LoVo (cell line): ENCODE results near the gene MSRB3.

Source experiments
- DNase-seq: peaks from one replicate; pipeline ENCODE4 v3.0.0-alpha.2; 2016; ENCODE audit warnings: low spot score

The MSRB3 gene

DNA sequence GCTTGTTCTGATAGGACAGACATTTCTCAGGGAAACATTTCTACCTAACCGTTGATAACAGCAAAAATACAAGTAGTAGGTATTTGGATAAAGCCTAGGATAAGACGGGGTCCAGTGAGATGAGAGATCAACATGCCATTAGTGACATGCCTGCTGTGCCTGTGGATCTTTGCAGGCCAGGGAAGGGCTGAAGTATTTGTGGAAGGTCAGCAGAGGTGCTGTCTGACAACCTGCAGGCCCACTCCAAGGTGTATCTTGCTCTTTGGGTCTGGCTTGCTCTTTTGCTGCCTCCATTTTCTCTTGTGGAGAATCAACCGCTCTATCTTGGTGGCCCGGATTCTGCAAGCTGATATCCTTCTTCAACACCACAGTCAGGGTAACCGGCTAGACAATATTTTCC, 46.7 kb downstream of the MSRB3 start:
- no peak for DNase-seq

- DNase-seq, result no peak
Measured at GRCh38 chr12:65326616-65327015, 48.1 kb downstream of the MSRB3 start.

DNA sequence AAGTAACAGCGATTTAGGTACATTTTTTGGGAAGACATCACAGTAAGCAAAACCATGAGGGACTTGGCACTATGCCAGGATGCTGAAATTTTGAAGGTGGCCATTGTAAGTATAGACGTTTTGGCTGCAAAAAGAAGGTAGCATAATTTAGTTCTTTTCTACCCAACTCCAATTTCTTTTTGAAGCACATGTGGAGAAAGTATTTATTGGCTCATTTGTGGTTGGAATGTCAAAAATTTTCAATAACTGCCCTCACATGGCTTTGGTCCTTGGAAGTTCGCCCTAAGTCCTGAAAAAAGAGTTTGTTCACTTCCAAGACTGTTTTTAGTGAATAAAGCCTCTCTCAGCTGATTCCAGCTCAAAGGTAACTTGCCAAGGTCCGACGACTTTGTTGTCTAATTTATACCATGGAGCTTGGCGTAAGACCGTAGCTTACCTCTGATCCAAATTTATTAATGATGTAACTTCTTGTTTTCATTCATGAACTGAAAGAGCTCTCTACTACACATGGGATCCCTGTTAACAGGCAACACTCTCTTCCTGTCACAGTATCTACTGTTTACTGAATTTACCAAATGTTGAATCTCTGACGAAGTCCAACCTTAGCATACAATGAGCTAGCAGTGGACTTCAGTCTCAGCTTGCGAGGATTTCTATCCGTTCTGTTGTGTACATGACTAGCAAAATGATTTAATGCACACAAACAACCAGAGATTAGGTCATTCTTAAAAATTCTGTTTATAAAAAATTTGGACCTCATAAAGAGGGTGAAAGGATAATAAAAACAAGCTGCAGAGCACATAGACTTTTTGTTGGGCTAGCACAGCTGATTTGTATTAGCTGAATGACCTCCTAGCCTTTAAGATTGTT, 49.0 kb downstream of the MSRB3 start:
- no peak for DNase-seq

DNA sequence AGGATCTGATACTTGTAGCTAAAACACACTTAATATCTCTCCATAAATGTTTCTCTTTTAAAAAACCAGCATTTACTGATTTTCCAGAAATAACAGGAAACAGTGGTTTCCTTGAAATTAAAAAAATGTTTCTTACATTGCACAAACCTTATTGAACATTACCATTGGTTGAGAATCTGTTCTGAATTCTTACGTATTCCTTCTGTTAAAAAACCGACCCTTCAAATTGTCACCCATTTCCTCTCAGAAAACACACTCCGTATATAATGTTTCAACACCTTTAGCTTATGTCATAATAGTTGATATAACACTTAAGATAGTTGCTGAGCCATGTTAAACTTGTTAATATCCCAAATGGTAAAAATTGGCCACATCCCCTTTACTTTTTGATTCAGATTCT, 51.2 kb downstream of the MSRB3 start:
- no peak for DNase-seq

DNA sequence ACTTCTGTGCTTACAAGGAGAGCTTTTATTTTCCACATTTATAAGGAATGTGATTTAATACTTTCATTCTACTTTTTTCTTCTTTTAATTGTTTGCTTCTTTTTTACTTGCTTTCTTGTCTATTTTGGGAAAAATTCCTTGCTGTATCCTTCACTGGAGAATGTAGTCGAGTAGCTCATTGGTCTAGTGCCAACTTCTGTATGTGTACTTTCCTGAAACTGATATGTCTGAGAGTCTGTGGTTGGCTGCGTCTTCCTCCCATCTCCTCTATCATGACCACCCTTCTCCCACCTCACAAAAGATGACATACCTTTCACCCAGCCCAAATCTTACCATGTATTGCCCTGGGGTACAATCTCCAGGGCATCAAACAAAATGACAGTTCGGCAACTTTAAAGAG, 51.8 kb downstream of the MSRB3 start:
- DNase-seq, result no peak

GRCh38 chr12:65331456-65331855, 53.0 kb downstream of the MSRB3 start:
- DNase-seq, result no peak

- no peak for DNase-seq
Measured at GRCh38 chr12:65333649-65334048, 55.2 kb downstream of the MSRB3 start.

DNA sequence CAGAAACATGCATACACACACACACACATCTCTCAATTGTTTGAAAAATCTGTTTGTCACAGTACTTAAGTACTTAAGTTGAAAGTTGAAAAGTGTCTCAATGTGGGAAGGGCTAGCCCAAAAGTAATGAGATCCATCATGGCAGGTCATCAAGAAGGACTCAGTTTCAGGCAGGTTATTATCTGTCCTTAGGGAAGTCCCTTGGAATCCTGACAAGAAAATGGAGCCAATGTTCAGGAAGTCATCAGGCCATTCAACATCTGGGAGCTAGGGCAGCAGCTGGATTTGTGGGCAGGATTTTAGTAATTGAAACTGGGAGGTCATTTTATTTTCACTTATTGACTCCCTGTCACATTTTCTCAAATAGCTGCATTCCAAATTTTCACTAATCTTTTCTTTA, 56.0 kb downstream of the MSRB3 start:
- no peak for DNase-seq

GRCh38 chr12:65335021-65335714, 56.7 kb downstream of the MSRB3 start:
- no peak for DNase-seq

DNA sequence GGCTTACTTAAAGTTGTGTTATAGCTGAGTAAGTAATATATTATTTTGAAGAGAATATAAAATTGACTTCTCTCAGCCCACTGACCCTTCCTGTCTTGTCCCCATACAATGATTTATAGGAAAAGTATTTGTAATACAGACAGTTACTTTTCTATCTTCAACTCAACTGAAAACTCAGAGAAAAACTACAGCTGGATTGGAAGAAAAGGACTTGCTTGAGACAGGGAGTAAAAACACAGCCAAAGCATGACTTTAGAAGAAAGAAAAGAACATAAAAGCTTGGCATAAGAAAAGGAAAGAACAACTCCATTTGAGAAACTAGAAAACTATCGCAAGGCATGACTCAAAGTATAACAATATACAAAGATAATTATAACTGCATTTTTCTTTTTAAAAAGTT, 57.5 kb downstream of the MSRB3 start:
- no peak for DNase-seq

DNA sequence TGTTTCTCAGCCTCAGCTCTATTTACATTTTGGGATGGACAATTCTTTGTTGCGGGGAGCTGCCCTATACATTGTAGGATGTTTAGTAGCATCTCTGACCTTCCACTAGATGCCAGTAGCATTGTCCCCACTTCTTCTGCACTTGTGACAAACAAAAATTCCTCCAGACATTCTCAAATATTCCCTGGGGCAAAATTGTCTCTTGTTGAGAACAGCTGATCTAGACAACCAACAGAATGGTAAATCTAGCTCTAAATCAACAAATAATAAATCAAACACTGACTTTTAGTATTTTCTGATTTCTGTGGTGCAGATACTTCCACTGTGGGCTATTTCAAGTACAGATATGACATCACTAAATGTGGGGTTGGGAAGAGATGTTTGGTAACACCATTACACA, 60.7 kb downstream of the MSRB3 start:
- DNase-seq, result no peak

DNA sequence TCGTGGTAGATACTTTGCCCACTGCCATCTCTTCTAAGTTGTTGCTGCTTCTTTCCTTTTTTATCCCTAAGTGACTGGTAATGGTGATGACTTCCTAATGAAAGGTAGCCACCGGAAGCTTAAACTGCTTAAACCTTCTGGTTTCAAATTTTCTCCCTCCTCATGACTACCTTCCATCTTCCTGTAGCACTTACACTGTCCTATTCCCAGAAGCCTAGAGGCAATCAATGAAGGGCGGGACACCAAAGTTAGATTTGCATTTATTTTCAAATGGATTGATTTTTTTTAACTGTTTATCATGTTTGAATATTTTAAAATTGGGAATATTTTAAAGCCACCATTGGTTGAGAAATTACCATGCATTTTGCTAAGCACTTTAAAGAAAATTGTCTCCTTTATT, 64.7 kb downstream of the MSRB3 start:
- DNase-seq, result no peak

GRCh38 chr12:65343801-65344200, 65.3 kb downstream of the MSRB3 start:
- no peak for DNase-seq

DNA sequence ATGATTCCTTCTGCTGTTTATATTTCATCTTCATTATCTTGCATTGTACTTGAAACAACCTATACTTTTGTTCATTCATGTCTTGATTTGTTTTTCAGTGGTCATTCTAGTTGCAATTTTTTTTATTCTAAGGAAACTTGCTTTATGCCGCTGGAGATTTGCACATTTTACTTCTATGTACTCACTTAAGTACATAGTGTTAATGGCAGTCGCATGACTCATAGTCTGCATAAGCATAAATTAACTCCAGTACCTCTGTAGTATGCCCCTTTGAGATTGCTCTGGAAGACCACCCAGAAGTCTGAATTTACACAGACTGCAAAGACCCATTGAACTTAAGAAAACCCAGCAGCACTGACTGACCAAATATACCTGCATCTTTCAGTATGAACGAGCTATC, 77.0 kb downstream of the MSRB3 start:
- DNase-seq, result no peak

- DNase-seq, result no peak
Measured at GRCh38 chr12:65362234-65363031, 84.0 kb downstream of the MSRB3 start.

- no peak for DNase-seq
Measured at GRCh38 chr12:65364046-65364445, 85.6 kb downstream of the MSRB3 start.

DNA sequence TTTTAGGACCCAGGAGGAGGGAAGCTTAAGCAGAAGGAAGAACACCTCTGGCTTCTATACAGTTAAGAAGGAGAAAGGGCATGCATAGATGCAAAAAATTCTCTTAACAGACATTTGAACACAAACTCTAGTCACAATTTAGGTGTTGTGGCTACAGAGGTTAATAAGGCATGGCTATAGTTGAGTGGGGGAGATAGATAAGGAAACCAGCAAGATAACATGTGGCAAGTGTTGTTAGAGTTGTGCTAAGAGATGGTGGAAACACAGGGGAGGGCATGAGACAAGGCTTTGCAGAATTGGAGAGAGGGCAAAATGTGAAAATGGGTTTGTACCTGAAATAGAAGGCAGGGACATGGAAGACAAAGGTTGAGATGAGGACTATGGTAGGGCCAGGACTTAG, 88.9 kb downstream of the MSRB3 start:
- no peak for DNase-seq

DNA sequence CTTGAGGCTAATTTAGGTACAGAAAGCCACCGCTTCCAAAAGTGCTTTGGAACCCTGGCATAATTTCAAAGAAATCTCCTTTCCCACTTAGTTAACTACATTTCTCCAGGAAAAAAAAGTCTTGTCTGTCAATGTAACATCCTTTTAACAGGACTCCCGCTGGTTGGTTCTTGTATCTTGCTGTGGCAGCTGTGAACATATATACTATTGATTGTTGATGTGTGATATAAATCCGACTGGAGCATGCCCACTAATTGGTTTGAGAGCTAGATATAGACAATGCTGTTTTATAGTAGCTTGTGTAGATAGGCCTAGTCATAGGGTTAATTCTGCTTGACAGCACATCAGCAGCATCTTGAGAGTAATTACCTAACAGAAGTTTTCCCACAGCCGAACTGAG, 89.6 kb downstream of the MSRB3 start:
- no peak for DNase-seq

DNA sequence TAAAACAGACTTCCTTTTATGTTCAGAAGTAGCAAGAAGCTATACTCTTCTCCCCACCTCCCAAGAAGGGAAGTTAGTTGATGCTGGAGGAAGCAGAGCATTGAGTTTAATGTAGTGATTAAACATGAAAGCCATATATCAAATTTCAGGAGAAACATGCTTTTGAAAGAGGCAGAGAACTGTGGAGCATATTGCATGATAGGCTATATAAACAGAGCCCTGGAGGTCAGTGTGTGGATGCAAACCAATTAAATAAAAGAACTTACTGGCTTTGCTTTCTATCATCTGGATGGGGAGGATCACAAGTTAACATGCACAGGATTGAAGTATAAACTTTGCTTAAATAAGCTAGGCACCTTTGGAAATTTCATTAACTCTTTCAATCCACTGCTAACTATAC, 94.1 kb downstream of the MSRB3 start:
- DNase-seq, result no peak

DNA sequence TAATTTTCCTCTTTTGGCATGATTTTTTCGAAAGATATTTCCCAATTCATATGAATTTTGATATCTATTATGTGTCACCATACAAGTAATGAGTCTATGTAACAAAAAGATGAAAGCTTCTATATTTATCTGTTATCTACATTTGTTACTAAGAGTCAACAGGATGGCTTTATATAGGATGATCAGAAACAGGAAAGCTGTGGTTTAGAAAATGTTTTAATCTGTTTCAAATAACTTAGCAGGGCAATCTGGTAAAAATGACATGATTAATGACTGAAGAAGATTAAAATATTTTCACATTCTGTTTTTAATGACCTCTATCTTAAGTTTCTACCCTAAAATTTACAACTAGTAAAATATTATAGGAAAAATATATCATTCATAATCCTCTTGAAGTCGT, 105.8 kb downstream of the MSRB3 start:
- no peak for DNase-seq

DNA sequence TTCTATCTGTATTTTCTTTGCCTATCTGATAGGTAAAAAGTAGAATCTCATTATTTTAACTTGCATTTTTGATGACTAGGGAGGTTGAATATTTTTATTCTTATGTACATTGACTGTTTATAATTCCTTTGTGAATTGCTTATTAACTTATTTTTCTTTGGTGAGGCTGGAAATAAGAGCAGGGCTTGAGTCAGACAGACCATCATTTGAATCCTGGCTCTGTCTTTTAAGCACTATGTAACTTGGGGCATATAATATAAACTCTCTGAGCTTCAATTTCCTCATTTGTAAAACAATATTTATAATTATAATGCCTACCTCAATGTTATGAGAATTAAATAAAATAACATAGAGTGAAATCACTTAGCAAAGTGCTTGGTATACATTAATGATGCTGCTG, 108.9 kb downstream of the MSRB3 start:
- no peak for DNase-seq

DNA sequence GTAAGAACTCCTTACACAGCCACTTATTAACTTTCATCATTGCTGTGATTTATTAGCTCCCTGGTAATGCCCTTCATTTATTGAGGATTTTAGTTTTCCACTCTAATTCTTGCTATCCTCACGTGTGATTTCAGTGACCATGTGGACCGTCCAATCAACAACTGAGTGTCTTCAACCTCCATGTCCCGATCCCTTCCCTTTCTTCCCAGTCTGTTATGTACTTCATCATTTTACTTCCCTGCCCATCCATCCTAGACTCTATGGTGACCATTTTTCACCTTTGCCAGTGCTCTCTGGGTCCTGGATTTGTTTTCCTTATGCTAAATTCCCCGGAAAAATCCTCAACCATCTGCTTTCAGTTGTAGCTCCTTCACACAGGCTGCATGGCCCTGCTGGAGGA, 111.0 kb downstream of the MSRB3 start:
- DNase-seq, result no peak

- no peak for DNase-seq
Measured at GRCh38 chr12:65391711-65392110, 113.2 kb downstream of the MSRB3 start.
